A673 (cell line): ENCODE measurements around the gene S100A5. TPM values are rescaled to one million over a fixed set of nuclear protein-coding genes. Genes with fewer than 3 reads are reported as not detected.
A peak's percentile ranks its signal among the peaks of the same experiment; 100 is the strongest.

ENCODE experiments used
- BruUV-seq: library from RNA; stranded (reverse); fragments of 400-500 nt; replicated peaks from 2 replicates; lab custom pipeline; 2021; lab: Mats Ljungman, UMichigan
- CTCF ChIA-PET: fragments of 300-600 bp; sonication (Branson Sonifier 250); formaldehyde crosslinking; loops from one replicate; lab custom pipeline; 2022; ENCODE audit warnings: antibody characterized with exemption; lab: Charles Lee
- POLR2A ChIA-PET: fragments of 300-600 bp; sonication (Branson Sonifier 250); formaldehyde crosslinking; loops from one replicate; lab custom pipeline; 2022; ENCODE audit warnings: antibody characterized with exemption; ENCODE audit not compliant: low non-redundant PET; lab: Charles Lee
- DNase-seq: peaks from one replicate; pipeline ENCODE4 v3.0.0-alpha.2; 2015; ENCODE audit warnings: low spot score
- H3K27ac ChIP-seq: fragments of 200-600 bp; sonication (generic); 2 replicates; pipeline ENCODE4 v1.5.1; 2016; ENCODE audit warnings: mixed run types, low read depth, mild to moderate bottlenecking, mixed read lengths, antibody characterized with exemption, low read length; ENCODE audit not compliant: poor library complexity, severe bottlenecking
- H3K27me3 ChIP-seq: fragments of 200-600 bp; sonication (generic); replicated peaks from 2 replicates; pipeline ENCODE4 v1.6.1; 2017; ENCODE audit warnings: mixed run types, low read depth, mild to moderate bottlenecking, mixed read lengths, antibody characterized with exemption, low read length; ENCODE audit not compliant: insufficient read depth, poor library complexity
- H3K36me3 ChIP-seq: fragments of 200-600 bp; sonication (generic); 2 replicates; pipeline ENCODE4 v1.6.1; 2016; ENCODE audit warnings: mixed run types, mild to moderate bottlenecking, mixed read lengths, antibody characterized with exemption, low read length; ENCODE audit not compliant: insufficient read depth, poor library complexity, severe bottlenecking
- H3K4me1 ChIP-seq: fragments of 200-600 bp; sonication (generic); 2 replicates; pipeline ENCODE4 v1.6.1; 2017; ENCODE audit warnings: mixed run types, mild to moderate bottlenecking, mixed read lengths, antibody characterized with exemption, low read length; ENCODE audit not compliant: insufficient read depth, poor library complexity, severe bottlenecking
- H3K4me3 ChIP-seq: fragments of 200-600 bp; sonication (generic); 2 replicates; pipeline ENCODE4 v1.5.1; 2016; ENCODE audit warnings: low read depth, mixed run types, mild to moderate bottlenecking, mixed read lengths, low read length; ENCODE audit not compliant: poor library complexity, severe bottlenecking
- H3K9me3 ChIP-seq: fragments of 200-600 bp; sonication (generic); 2 replicates; pipeline ENCODE4 v1.6.1; 2016; ENCODE audit warnings: mixed run types, low read depth, mild to moderate bottlenecking, mixed read lengths, antibody characterized with exemption, low read length; ENCODE audit not compliant: poor library complexity, severe bottlenecking
- EZH2 ChIP-seq: fragments of 200-600 bp; sonication (generic); IDR thresholded peaks from 2 replicates; pipeline ENCODE4 v1.6.1; 2017; ENCODE audit warnings: borderline replicate concordance, low read depth, mild to moderate bottlenecking, mixed read lengths, antibody characterized with exemption, low read length; ENCODE audit not compliant: poor library complexity, severe bottlenecking
- intact Hi-C: fragments of 100-400 bp; cut with micrococcal nuclease; formaldehyde crosslinking; loops from one replicate; pipeline ENCODE4 v1.10.0; 2022; ENCODE audit not compliant: unreplicated experiment
- total RNA-seq: library from RNA; stranded (reverse); gene quantifications from 2 replicates; pipeline ENCODE4 v1.2.3, GENCODE V29; 2021
- TF ChIP-seq, protein P1 (sequence below): fragments of 300-800, 200-600 bp; sonication (generic); conservative IDR thresholded peaks from 2 replicates; pipeline ENCODE4 v1.5.1; 2017; ENCODE audit warnings: low read depth, mild to moderate bottlenecking, antibody characterized with exemption, low read length, moderate library complexity, mixed read lengths

S100A5 gene
- total RNA-seq, 1 experiment from 2014 or later, result not detected

DNA sequence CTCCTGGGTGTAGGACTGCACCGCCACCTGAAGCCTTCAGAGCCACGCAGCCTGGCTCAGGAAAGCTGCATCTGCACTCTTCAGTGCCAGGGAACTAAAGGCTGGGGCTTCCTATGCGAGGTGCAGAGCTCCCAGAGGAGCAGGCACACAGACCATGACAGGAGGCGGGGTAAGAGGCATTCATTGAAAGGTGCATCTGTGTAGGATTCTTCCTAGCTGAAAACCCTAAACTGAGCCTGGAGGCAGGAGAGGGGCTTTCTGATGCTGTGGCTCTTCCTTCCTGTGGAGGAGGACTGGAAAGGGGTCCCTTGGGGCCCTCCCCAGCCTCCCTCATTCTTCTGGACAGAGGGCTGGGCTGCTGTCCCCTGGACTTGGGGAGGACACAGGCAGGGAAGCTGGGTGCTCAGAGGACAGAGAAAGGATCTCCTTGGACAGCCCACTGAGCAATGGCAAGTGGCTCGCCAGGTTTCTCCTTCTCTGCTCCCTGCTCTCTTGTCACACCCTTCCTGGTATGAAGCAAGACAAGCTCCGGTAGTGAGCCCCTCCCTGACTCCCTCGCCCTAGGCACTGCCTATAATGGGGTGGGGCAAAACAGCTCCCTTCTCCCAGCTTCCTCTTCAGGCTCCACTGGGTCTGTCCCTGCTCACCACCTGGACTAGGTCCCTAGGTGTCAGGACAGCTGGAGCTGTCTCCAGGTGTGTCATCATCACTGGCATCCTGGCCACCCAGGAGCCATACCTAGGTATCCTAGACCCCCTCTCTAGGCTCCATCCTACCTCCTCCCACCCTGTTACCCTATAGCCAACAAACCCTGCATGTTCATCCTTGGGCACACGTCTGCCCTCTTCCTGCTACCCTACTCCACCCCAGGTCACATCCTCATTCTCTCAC lies 25.0 kb downstream of the S100A5 start:
- no TSS peak for BruUV-seq

DNA sequence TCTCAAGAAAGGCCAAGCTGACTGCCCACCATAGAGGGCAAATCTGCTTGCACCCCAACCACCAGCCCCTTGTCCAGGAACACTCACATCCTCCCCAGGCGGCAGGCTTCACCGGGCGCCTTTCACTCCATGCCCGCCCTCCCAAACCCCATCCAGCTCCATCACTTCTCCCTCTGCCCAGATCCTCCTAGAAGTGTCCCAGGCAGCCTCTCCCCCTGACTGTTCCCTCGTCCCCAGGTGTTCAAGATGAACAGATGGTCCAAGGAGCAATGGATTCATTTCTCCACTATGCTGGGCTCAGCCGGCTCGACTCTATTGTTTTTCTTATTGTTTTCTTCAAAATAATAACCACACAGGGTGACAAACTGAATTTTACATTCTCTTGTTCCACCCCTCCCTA lies 27.1 kb downstream of the S100A5 start:
- Histone ChIP-seq H3K27ac (no peak overlapping the region), H3K9me3 (no peaks in the 10 kb centered on the region), H3K27me3 (no peaks in the 10 kb centered on the region), H3K4me1 (no peaks in the 10 kb centered on the region), H3K36me3 (no peaks in the 10 kb centered on the region), H3K4me3 (no peak overlapping the region)
- TF ChIP-seq, protein P1, sequence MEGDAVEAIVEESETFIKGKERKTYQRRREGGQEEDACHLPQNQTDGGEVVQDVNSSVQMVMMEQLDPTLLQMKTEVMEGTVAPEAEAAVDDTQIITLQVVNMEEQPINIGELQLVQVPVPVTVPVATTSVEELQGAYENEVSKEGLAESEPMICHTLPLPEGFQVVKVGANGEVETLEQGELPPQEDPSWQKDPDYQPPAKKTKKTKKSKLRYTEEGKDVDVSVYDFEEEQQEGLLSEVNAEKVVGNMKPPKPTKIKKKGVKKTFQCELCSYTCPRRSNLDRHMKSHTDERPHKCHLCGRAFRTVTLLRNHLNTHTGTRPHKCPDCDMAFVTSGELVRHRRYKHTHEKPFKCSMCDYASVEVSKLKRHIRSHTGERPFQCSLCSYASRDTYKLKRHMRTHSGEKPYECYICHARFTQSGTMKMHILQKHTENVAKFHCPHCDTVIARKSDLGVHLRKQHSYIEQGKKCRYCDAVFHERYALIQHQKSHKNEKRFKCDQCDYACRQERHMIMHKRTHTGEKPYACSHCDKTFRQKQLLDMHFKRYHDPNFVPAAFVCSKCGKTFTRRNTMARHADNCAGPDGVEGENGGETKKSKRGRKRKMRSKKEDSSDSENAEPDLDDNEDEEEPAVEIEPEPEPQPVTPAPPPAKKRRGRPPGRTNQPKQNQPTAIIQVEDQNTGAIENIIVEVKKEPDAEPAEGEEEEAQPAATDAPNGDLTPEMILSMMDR, result no peak
- no peak for TF ChIP-seq EZH2
- DNase-seq, result no peak
- ChIA-PET CTCF (no interaction called here), POLR2A (no interaction called here)
- intact Hi-C loops, result loop anchor here (5.0 to 10.0 kb wide), 3 partner anchors 159 to 471 kb away; partner anchors contain the start of genes ILF2, RAB13 and SLC27A3
- no TSS peak for BruUV-seq

More for the DNA sequence above, 25.0 kb downstream of the S100A5 start:
- TF ChIP-seq EZH2, result no peak
- TF ChIP-seq, protein P1, result no peak
- Histone ChIP-seq H3K36me3 (no peaks in the 10 kb centered on the region), H3K4me1 (no peaks in the 10 kb centered on the region), H3K27ac (no peak overlapping the region), H3K4me3 (no peak overlapping the region), H3K27me3 (no peaks in the 10 kb centered on the region), H3K9me3 (no peaks in the 10 kb centered on the region)
- ChIA-PET POLR2A (no interaction called here), CTCF (no interaction called here)
- no peak for DNase-seq
- intact Hi-C loops, result loop anchor here (10.0 kb wide), 2 partner anchors 259 to 469 kb away; partner anchors contain the start of genes RAB13 and SLC27A3

DNA sequence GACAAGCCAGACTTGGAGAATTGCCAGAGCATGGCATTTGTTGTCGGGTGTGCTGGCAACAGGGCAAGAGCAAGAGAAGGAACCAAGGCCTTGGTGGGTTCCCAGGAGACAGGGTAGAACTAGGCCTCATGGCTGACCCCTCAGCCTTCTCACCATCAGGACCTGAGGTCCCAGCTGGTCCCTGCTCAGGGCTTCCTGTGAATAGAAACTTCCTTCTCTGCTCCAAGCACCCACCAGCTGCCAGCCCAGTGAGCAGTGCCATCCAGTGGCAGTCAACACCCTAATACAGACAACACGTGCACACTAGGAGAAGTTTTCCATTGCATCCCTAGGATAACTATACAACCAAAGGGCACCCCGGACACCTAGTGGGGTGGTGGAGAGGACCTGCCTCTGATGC lies 27.7 kb downstream of the S100A5 start:
- intact Hi-C loops, result loop anchor here (5.0 to 10.0 kb wide), 3 partner anchors 159 to 472 kb away; partner anchors contain the start of genes ILF2, RAB13 and SLC27A3

More for the DNA sequence above, 27.7 kb downstream of the S100A5 start:
- no TSS peak for BruUV-seq
- Histone ChIP-seq H3K4me1 (no peaks in the 10 kb centered on the region), H3K36me3 (no peaks in the 10 kb centered on the region), H3K27me3 (no peaks in the 10 kb centered on the region), H3K9me3 (no peaks in the 10 kb centered on the region), H3K4me3 (no peak overlapping the region), H3K27ac (no peak overlapping the region)
- DNase-seq, result no peak
- TF ChIP-seq, protein P1, result 0 out of 2 replicates have a peak, but pooled peaks have one; percentile 33
- TF ChIP-seq EZH2, result no peak
- ChIA-PET CTCF (no interaction called here), POLR2A (no interaction called here)
